SW480 (cell line): ENCODE measurements around the gene ITPKB.
A peak's percentile ranks its signal among the peaks of the same experiment; 100 is the strongest.

ENCODE experiments used
- DNase-seq: peaks from one replicate; pipeline ENCODE4 v3.0.0-alpha.2; 2016; ENCODE audit warnings: low spot score

ITPKB gene

DNA sequence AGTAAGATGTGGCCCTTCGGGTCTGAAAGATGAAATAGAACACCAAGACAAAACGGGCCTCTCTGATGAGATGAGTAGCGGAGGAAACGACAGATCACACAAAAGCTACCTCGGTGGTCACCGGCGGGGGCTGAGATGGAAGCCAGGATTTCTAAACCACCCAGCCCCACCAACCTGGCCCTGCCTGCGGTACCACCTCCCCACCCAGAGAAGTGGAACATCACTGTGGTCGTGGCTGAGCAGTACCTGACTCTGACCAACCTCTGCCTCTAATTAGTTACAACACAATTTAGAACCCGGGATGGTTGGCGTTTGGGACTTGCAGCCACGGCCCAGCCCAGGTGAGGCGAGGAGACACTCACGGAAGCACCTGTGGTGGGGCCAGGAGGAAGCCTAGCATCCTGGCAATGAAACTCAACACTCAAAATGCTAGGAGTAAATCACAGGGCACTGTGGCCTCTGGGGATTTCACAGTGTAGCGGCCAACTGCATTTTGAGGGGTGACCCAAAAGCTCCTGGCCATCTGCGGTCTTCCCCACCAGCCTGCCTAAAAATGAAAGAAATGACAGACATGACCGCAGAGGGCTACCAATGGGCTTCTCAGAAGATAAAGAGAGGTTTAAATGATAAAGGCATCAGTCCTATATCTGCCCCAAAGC lies 73.4 kb downstream of the ITPKB start:
- no peak for DNase-seq

GRCh38 chr1:226664413-226665101 lies 74.5 kb downstream of the ITPKB start:
- DNase-seq = no peak

DNA sequence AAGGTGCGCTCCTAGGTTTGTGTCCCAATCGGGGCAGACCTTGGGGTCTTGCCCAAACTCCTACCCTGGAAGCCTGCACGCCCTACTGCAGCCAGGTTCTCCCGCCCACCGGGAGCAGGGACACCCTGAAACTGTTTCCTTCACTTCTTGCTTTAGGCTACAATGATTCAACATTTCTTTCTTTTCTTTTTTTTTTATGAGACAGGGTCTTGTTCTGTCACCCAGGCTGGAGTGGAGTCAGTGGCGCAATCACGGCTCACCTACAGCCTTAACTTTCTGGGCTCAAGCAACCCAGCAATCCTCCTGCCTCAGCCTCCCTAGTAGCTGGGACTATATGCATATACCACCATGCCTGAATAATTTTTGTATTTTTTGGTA lies 75.8 kb downstream of the ITPKB start:
- DNase-seq = no peak

GRCh38 chr1:226662642-226663326 lies 76.3 kb downstream of the ITPKB start:
- DNase-seq = peak; percentile 75

- no peak for DNase-seq
Observed at GRCh38 chr1:226661965-226662364, 77.1 kb downstream of the ITPKB start.

DNA sequence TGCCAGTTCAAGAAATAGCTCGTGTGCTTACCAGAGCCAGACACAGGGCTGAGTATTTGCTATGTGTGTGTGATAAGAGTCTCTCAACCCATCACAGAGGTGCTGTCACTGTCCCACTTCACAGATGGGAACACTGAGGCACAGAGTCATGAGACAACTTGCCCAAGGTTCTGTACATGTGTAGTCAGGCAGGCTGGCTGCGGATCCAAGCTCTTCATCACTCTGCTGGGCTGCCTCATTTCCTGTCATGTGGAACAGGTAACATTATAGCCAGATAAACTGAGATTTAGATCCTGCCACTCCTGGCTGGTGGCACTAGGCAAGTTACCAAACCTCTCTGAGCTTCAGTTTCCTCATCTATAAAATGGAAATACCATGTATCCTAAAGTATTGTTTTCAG lies 77.8 kb downstream of the ITPKB start:
- DNase-seq = no peak

GRCh38 chr1:226660410-226661182 lies 78.5 kb downstream of the ITPKB start:
- no peak for DNase-seq

GRCh38 chr1:226659641-226660040 lies 79.4 kb downstream of the ITPKB start:
- no peak for DNase-seq

GRCh38 chr1:226659136-226659535 lies 79.9 kb downstream of the ITPKB start:
- no peak for DNase-seq

GRCh38 chr1:226658546-226659125 lies 80.4 kb downstream of the ITPKB start:
- DNase-seq = no peak

DNA sequence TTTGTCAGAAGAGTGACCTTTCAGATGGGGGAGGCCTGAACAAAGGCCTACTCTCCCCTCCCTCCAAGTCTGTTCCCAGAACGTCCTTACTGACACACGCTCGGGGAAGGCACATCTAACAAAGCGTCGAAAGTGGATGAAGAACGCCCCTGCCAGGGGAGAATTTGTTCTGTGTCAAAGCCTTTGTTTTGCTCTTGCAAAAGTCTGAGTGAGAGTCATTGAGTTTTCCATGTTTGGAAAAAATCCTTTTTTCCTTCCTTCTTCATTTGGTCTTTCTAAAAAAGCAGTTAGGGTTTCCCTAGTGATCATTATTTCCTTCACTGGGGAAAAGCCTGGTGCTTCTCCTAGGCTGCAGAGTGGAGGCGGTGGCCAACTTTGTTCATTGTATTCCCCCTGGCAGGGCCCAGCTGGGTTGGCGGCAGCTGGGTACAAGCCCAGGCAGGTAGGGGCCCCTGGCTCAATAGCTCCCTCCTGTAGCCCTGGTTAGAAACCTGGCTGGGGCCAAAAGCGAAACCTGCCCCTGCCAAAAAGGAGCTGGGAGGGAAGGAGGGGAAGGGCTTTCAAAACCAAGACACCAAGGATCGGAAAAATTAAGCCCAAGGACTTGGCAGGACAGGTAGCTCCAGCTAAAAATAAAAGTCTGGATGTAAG lies 81.1 kb downstream of the ITPKB start:
- DNase-seq = no peak

DNA sequence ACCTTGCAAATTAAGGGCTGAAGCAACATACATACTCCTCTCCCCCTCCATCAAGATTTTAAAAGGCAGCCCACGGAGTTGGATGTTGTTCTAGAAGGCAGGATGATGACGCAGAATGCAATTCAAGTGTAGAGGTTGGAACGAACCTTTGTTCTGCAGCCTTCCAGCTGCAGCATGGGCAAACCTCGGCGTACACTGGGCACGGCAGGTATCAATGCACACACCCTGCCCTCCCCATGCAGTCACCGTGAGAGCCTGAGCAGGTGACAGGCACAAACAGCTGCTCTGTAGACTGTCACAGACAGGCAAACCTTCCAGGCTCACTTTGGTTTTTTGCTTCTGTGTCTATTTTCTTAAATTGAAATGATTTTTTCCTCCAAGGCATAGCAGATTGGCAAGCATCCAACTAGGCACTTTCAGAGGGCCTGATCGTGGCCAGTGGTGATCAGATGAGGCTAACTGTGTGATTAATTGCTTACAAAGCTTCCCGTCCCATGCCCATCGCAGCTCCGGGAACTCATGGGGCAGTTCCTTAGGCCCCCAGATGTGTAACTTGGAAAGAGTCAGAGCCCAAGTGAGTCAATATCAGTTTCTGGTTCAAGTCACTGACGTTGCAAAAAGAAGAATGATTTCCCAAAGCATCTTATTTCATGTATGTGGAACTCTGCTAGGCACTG lies 82.3 kb downstream of the ITPKB start:
- DNase-seq = no peak

DNA sequence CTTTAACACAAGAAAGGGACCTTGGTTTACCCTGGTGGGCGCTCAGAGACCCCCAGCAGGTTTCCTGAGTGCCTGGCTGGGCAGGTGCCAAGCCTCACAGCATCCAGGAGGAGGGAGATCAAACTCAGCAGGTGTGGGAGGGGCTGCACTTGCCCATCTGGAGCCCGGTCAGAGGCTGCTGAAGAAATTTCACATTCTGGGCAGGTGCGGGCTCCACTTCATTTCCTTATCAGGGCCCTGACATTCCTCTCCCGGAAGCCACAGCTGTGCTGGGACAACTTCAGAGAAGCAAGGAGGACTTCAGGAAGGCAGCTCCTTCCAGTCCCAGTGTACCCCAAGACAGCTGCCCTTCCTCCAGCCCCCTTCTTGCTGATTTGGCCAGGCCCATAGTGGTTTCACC lies 82.9 kb downstream of the ITPKB start:
- DNase-seq = no peak

- peak; percentile 14 for DNase-seq
Observed at GRCh38 chr1:226655251-226656163, 83.6 kb downstream of the ITPKB start.

GRCh38 chr1:226654668-226655055 lies 84.4 kb downstream of the ITPKB start:
- DNase-seq = no peak

DNA sequence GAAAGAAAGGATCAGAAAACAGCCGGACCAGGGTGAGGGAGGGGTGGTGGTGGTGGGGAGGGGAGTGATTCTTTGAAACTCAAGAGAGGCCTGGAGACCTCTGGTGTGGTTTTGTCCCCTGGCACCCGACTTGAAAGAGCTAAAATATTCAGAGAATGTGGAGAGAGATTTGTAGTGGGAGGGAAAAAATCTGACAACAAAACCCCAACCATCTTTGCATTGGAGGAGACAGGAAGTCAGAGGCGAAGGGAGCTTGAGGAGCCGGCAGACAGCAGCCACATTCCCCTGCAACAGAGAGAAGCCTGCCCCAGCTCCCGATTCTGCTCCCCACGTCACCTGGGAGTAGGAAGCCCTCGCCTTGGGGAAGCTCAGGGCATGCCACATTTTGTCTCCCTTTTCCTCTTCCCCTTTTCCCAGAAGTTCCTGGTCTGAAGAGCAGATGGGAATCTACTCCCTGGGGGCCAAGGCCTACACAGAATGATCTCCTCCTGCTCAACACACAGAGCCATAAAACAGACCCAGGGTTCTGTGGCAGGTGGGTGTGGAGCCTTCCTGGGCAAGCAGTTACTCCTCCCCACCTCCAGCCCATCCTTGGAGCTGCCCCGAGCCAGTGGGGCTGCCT lies 84.9 kb downstream of the ITPKB start:
- peak; percentile 65 for DNase-seq

DNA sequence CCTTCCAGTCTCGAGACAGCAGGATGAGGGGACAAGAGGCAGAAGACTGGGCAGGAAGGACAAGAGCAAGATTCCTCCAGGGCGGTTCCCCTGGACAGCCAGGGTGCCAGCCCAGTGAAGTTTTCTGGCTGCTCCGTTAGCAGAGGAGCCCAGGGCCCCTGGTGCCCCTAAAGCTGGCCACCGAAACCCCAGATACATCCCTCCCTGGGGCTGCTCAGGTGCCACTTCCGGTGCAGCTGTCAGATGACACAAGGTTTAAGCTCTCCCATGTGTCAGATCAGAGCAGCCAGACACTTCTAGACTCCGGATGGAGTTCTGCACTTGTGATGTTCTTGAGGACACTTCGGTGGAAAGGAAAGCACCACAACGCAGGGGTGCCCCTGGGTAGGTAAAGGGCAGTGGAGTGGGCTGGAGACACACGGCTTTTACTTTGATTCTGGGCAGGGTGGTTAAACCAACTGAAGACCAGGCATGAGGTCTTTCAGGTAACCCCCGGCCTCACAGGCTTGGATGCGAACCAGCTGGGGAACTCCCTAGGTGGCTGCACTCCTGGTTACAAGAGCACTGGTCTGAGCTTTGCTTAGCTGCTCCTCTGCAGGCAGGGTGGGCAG lies 85.7 kb downstream of the ITPKB start:
- DNase-seq = no peak

DNA sequence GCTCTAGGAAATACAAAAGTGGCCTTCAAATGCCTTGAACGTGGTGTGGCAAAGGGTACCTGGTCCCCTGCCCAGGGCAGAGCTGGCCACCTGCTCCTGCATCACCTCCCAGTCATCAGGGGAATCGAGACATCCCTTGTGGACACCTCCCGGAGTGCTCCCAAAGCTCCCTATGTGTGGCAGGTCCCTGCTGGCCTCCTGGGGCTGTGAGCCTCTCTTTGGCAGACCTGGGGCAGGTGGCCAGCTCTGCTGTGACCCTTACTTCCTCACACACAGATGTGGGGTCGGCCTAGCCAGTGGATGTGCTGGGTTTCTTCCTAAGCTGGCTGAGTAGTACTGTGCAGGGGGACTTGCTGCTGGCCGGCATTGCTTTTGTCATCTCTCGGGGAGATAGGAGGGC lies 86.5 kb downstream of the ITPKB start:
- no peak for DNase-seq

DNA sequence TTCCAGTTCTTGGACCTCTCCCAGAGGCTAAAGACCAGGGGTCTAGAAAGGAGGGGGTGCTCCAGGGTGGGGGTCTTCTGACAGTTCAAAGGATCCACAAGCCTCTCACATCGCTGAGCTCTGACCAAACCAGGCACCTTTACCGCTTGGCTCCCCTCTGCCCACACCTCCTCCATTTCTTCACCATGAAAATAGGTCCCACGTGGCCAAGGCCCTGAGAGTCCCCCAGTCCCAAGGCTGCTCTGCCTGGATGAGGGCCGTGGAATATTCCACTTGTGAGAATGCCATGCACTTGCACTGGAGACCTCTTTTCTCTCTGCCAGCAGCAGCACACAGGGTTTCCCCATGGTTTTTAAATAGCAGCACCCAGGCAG lies 87.4 kb downstream of the ITPKB start:
- no peak for DNase-seq
